Pulmonary artery endothelial cell (primary cell): ENCODE measurements around the gene EPX. TPM values are rescaled to one million over a fixed set of nuclear protein-coding genes. Genes with fewer than 3 reads are reported as not detected.

Experiments used
- DNase-seq: peaks from one replicate; pipeline ENCODE4 v3.0.0-alpha.2; 2011; ENCODE audit warnings: low read depth, low spot score
- total RNA-seq: library from RNA; depleted of rRNA; stranded (reverse); fragments of >200 nt; gene quantifications from 2 replicates; pipeline ENCODE4 v1.2.3, GENCODE V29; 2014

EPX gene
- total RNA-seq, 1 donor from 2014 or later: not detected

GRCh38 chr17:58227733-58228132 is 35.2 kb downstream of the EPX start:
- DNase-seq: no peak

GRCh38 chr17:58228679-58229078 is 36.2 kb downstream of the EPX start:
- DNase-seq: no peak

DNA sequence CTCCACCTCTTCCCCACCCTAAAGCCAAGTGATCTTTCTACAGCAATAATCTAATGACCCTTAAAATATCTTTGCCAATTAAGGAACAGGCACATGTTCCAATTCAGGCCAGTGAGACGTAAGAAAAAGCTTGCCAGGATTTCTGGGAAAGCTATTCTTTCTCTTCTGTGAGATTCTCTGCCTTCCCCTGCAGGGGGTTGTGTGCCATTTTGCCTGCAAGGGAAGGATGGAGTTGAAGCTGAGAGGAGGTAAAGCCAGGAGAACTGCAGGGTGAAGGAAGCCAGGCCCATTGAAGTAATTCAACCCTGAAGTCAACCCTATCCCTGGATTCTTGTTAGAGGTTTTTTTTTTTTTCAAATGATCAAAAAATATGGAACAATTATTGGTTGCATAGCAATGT is 36.9 kb downstream of the EPX start:
- DNase-seq: no peak

DNA sequence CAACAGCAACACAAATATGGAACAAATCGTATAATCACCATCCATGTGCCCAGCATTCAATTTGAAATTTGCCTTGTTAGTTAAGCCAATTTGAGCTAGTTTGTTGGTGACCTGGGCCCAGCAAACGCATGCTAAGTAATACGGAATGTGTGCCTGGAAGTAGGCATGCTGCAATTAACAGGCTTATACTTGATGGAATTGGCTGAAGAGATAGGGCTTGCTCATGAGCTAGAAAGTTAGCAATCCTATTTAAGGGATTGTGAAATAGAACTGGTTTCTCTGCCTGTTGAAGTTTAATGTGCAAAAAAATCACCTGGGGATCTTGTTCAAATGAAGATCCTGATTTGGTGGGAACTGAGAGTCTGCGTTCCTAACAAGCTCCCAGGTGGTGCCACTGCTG is 37.4 kb downstream of the EPX start:
- no peak for DNase-seq

DNA sequence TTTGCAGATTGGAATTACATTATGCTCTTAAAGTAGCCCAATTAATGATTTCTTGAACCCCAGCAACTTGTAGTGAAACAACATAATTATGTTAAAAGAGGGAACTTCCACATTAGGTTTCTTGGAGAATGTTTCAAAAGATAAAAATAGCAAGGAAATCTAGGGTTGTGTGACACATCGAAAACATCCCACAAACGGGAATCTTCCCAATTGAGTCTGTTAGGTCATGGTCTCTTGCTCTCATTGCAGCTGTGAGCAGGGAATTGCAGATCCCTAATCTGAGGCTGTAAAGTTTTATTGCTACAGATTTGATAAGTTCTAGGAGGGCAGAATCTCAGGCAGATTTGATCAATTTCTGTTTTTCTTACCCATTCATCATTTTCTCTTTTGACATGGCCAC is 39.1 kb downstream of the EPX start:
- no peak for DNase-seq

DNA sequence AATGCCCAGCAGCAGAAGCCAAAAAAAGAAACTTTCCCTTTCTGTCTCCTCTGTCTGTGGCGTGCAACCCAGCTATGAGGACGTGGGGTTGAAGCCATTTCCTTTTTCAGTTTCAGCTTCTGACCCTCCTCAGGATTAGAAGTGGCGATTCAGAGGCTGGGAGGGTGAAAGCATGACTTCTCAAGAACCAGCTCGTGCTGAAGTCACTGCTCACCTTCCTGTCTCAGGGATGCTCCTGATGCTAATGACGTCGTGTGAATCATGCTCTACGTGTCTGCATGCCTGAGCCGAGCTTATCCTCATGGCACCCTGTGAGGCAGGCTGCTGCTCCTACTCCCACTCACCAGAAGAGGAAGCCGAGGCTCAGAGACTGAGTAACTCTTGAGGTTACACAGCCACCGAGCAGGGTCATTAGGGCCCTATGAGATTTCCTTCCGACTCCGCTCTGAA is 40.2 kb downstream of the EPX start:
- no peak for DNase-seq

GRCh38 chr17:58233543-58233942 is 41.0 kb downstream of the EPX start:
- no peak for DNase-seq

GRCh38 chr17:58234512-58234911 is 42.0 kb downstream of the EPX start:
- DNase-seq: no peak

- no peak for DNase-seq
Measured at GRCh38 chr17:58235821-58236220, 43.3 kb downstream of the EPX start.

DNA sequence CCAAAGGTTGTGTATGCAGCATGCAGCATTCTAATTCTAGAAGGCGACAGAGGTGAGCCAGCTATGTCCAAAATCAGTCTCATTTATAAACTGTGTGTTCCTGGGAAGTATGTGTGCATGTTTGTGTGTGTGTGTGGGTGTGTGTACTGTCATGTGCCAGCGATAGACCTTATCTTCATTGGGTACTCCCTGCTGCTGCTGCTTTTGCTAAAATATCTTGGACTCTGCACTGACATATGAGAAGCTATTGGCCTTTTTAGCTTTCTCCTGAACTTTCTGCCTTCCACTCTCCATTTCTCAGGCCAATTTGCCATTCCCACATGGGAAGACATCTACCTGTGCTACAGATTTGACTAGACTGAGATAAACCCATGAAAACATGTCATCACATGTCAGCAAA is 43.9 kb downstream of the EPX start:
- DNase-seq: no peak

- DNase-seq: no peak
Measured at GRCh38 chr17:58238147-58238634, 45.7 kb downstream of the EPX start, which contains the start of gene LPO. Gene LPO (plus strand): TSS chr17:58238584. CDS start chr17:58242980, 4,396 bp downstream.

DNA sequence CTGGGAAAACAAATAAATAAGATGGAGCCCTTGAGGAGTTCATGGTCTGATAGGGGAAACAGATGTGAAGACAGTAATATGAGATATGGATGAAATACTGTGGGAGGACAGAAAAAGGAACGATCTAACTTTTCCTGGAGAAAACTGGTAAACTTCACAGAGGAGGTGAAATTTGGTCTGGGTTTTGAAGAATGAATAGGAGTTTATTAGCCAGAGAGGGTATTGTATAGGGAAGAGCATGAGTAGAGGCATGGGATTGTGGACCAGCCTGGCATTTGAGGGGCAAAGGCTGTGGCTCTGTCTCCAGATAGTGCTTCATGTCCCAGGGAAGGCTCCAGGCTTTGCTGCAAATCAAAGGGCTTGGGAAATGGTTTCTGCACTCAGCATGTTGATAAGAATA is 47.5 kb downstream of the EPX start:
- no peak for DNase-seq

GRCh38 chr17:58242171-58242784 is 49.8 kb downstream of the EPX start:
- no peak for DNase-seq

DNA sequence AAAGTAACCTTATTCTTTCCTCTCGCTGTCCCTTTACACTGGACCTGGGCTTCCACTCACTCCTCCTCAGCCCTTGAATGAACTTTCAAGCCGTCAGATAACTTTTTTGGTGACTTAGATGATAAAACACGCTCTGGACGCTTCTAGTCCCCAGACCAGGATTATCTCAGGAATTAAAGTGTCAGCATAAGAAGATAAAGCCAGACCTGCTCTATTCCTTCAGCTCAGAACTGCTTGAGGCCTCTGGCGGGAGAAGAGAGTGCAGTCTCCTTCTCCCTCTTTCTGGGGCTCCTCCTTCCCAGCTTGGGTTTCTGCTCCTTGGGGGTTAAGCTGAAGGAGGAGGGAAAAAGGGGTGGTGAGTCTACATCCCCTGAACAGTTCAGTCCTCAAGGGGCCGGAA is 52.4 kb downstream of the EPX start:
- no peak for DNase-seq

- no peak for DNase-seq
Measured at GRCh38 chr17:58245428-58246103, 53.0 kb downstream of the EPX start.

GRCh38 chr17:58246104-58246740 is 53.7 kb downstream of the EPX start:
- no peak for DNase-seq

- DNase-seq: no peak
Measured at GRCh38 chr17:58246781-58247180, 54.3 kb downstream of the EPX start.

DNA sequence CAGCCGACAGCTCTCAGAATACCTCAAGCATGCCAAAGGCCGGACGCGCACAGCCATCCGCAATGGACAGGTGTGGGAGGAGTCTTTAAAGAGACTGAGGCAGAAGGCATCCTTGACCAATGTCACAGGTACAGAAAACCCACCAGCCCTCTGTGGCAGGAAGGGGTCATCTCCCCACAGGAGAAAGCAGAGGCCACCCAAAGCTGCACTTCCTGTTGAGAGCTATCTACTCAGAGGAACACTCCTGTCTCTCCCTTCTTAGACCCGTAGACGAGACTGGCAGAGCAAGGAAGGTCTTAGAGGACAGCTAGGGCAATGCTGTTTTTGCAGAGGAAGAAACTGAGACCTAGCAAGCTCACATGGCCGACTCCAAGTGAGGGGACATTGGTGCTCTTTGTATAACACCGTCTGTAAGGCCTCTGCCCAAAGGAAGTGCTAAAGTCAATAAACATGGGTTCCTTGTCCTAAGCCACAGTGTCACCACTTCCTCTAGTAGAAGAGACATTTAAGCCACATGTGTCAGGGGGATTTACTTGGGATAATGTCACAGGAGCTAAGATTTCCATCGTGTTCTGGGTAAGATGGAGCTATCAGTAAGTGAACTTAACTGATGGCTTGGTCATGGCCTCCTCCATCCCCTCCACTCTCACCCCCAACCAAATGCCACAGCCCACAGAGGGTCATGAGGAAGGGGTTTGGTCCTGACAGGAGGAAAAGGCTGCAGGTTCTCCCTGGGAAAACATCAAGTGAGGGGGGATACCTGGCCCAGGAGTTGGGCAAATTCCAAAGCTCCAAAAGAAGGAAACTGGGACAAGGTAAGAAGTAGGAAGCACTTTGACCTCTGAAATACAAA is 55.2 kb downstream of the EPX start:
- no peak for DNase-seq

DNA sequence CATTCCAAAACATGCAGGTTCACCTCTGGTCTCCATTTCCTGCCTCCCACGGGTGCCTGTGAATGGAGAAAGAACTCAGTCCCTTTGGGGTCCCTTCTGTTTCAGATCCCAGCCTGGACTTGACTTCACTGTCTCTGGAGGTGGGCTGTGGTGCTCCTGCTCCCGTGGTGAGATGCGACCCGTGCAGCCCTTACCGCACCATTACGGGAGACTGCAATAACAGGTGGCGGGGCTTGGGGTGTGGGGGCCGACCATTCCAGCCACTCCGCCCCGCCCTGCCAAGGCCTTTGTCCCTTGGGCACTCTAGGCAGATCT is 56.4 kb downstream of the EPX start:
- no peak for DNase-seq

DNA sequence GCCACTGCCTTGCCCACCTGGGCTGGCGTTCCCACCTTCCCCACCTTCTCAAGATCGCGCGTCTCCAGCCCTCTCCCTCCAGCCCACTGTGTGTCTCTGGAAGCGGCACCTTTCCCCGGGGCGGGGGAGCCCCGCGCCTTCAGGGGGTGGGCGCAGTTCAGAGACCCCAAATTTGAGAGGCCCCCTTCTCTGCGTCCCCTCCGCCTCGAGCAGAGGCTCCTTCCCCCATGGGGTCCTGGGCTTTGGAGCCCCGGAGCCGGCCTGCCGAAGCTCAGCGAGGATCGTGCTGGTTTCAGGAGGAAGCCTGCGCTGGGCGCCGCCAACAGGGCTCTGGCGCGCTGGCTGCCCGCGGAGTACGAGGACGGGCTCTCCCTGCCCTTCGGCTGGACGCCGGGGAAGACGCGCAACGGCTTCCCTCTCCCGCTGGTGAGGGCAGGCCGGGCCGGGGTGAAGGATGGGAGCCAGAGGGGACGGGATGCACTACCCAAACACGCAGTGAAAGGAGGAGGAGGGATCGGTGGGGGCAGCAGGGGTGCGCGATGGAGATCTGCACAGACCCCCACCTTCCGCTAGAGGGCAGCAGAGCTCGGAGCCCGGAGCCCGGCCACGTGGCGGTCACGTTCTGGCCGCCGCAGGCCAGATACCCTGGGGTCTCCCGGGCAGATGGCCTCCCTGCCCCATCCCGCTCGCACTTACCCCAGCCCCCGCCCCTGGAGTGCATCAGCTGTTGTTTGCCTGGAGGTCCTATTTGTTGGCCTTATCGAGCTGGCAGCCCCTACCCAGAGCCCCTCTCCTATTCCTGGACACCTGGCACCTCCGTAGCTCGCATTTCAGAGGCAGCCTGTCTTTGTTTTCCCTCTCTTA is 57.0 kb downstream of the EPX start:
- DNase-seq: no peak
